ENCODE data around the gene GNG7.

GNG7 gene

GRCh38 chr19:2734589-2735288 lies 32.2 kb upstream of the GNG7 start:
- Histone ChIP-seq H4K20me1 (ENCODE audit: insufficient read depth, low read length) (peaks cover 31% of the 10 kb centered on the region), H3K27ac (ENCODE audit: low read length) (no peak overlapping the region), H3K79me2 (ENCODE audit: insufficient read depth, low read length) (peaks cover 33% of the 10 kb centered on the region), H3K9ac (ENCODE audit: low read depth, low read length) (no peak overlapping the region), H2AFZ (ENCODE audit: low read depth, low read length) (no peak overlapping the region), H3K4me1 (ENCODE audit: insufficient read depth, low read length) (peaks cover 19% of the 10 kb centered on the region), H3K4me3 (ENCODE audit: low read depth in 1 of 2, low read length in 2 of 2) (no peak overlapping the region), H3K27me3 (ENCODE audit: insufficient read depth, low read length, poor library complexity) (no peaks in the 10 kb centered on the region), H3K4me2 (ENCODE audit: insufficient read depth, low read length) (no peak overlapping the region), H3K36me3 (ENCODE audit: insufficient read depth, low read length) (peaks cover 63% of the 10 kb centered on the region), H3K9me3 (ENCODE audit: insufficient read depth, low read length, severe bottlenecking) (peaks cover 3% of the 10 kb centered on the region)
- no peak for TF ChIP-seq CTCF (IDR thresholded peaks at IDR 0.05; ENCODE audit: borderline replicate concordance, extremely low read depth, low read length, poor library complexity, severe bottlenecking)
- DNase-seq, result no peak
- ATAC-seq (ENCODE audit: insufficient read depth, low read depth), result no peak

- ATAC-seq (ENCODE audit: insufficient read depth, low read depth), result no peak
- H3K27ac ChIP-seq (ENCODE audit: low read length), result no peak overlapping the region
- TF ChIP-seq EZH2 (IDR thresholded peaks at IDR 0.05; ENCODE audit: borderline replicate concordance, low read depth, low read length, severe bottlenecking) (no peak), CTCF (IDR thresholded peaks at IDR 0.05; ENCODE audit: borderline replicate concordance, extremely low read depth, low read length, poor library complexity, severe bottlenecking) (no peak)
- peaks cover 63% of the 10 kb centered on the region for H3K36me3 ChIP-seq (ENCODE audit: insufficient read depth, low read length)
- H3K9ac ChIP-seq (ENCODE audit: low read depth, low read length), result no peak overlapping the region
- H4K20me1 ChIP-seq (ENCODE audit: insufficient read depth, low read length), result peaks cover 31% of the 10 kb centered on the region
- no peak for DNase-seq
- no peak overlapping the region for H2AFZ ChIP-seq (ENCODE audit: low read depth, low read length)
- H3K4me2 ChIP-seq (ENCODE audit: insufficient read depth, low read length), result no peak overlapping the region
- peaks cover 3% of the 10 kb centered on the region for H3K9me3 ChIP-seq (ENCODE audit: insufficient read depth, low read length, severe bottlenecking)
- H3K4me1 ChIP-seq (ENCODE audit: insufficient read depth, low read length), result peaks cover 16% of the 10 kb centered on the region
- H3K4me3 ChIP-seq (ENCODE audit: low read depth in 1 of 2, low read length in 2 of 2), result no peak overlapping the region
- no peaks in the 10 kb centered on the region for H3K27me3 ChIP-seq (ENCODE audit: insufficient read depth, low read length, poor library complexity)
- peaks cover 26% of the 10 kb centered on the region for H3K79me2 ChIP-seq (ENCODE audit: insufficient read depth, low read length)
These were observed 31.6 kb upstream of the GNG7 start for GRCh38 chr19:2733930-2734588.

- H4K20me1 ChIP-seq (ENCODE audit: insufficient read depth, low read length), result peaks cover 27% of the 10 kb centered on the region
- ATAC-seq (ENCODE audit: insufficient read depth, low read depth), result no peak
- H3K36me3 ChIP-seq (ENCODE audit: insufficient read depth, low read length), result peaks cover 60% of the 10 kb centered on the region
- no peak for DNase-seq
- H3K79me2 ChIP-seq (ENCODE audit: insufficient read depth, low read length), result peaks cover 18% of the 10 kb centered on the region
- H3K4me2 ChIP-seq (ENCODE audit: insufficient read depth, low read length), result no peak overlapping the region
- no peak overlapping the region for H3K27ac ChIP-seq (ENCODE audit: low read length)
- H2AFZ ChIP-seq (ENCODE audit: low read depth, low read length), result no peak overlapping the region
- no peak overlapping the region for H3K9ac ChIP-seq (ENCODE audit: low read depth, low read length)
- TF ChIP-seq CTCF (IDR thresholded peaks at IDR 0.05; ENCODE audit: borderline replicate concordance, extremely low read depth, low read length, poor library complexity, severe bottlenecking), result no peak
- TF ChIP-seq EZH2 (IDR thresholded peaks at IDR 0.05; ENCODE audit: borderline replicate concordance, low read depth, low read length, severe bottlenecking), result no peak
- no peaks in the 10 kb centered on the region for H3K27me3 ChIP-seq (ENCODE audit: insufficient read depth, low read length, poor library complexity)
- H3K4me1 ChIP-seq (ENCODE audit: insufficient read depth, low read length), result peaks cover 7% of the 10 kb centered on the region; the same call in 1 of the 2 replicates
- peaks cover 3% of the 10 kb centered on the region for H3K9me3 ChIP-seq (ENCODE audit: insufficient read depth, low read length, severe bottlenecking)
- no peak overlapping the region for H3K4me3 ChIP-seq (ENCODE audit: low read depth in 1 of 2, low read length in 2 of 2)
These were observed 30.4 kb upstream of the GNG7 start for GRCh38 chr19:2732883-2733282.
